Measurements from ENCODE around the gene GNL1. TPM values are rescaled to one million over a fixed set of nuclear protein-coding genes. Genes with fewer than 3 reads are reported as not detected.

Gene GNL1
- total RNA-seq, 3 donors from 2014 or later, result 37.8 to 48.1 (median 45.9) TPM

DNA sequence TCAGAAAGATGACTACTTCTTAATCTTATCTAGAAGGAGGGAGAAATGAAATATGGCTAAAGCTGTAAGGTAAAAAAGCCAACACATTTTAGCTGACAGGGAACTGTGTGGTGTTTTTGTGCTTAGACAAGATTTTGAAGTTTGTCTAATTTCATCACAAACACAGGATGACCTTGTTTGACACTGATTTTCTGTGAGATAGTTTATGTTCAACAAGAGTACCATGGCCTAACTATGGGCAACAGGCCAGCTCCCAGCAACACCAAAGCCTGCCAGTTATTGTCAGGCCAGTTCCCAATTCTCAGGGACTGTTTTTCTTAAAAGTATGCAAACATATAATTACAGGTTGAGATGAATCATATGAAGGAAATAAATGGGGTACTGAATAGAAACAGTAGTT lies 9.5 kb upstream of the GNL1 start:
- no peaks in the 10 kb centered on the region for H3K36me3 ChIP-seq (ENCODE audit: low read depth)
- H3K9me3 ChIP-seq, result no peaks in the 10 kb centered on the region
- TF ChIP-seq, protein P1, sequence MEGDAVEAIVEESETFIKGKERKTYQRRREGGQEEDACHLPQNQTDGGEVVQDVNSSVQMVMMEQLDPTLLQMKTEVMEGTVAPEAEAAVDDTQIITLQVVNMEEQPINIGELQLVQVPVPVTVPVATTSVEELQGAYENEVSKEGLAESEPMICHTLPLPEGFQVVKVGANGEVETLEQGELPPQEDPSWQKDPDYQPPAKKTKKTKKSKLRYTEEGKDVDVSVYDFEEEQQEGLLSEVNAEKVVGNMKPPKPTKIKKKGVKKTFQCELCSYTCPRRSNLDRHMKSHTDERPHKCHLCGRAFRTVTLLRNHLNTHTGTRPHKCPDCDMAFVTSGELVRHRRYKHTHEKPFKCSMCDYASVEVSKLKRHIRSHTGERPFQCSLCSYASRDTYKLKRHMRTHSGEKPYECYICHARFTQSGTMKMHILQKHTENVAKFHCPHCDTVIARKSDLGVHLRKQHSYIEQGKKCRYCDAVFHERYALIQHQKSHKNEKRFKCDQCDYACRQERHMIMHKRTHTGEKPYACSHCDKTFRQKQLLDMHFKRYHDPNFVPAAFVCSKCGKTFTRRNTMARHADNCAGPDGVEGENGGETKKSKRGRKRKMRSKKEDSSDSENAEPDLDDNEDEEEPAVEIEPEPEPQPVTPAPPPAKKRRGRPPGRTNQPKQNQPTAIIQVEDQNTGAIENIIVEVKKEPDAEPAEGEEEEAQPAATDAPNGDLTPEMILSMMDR (IDR thresholded peaks at IDR 0.05), result no peak
- intact Hi-C loops (cut with DNase I, micrococcal nuclease), result no loop called here
- H3K4me3 ChIP-seq, result no peak overlapping the region
- no peak for ATAC-seq
- no peak for DNase-seq
- H3K4me1 ChIP-seq (ENCODE audit: low read depth), result peaks cover 12% of the 10 kb centered on the region

DNA sequence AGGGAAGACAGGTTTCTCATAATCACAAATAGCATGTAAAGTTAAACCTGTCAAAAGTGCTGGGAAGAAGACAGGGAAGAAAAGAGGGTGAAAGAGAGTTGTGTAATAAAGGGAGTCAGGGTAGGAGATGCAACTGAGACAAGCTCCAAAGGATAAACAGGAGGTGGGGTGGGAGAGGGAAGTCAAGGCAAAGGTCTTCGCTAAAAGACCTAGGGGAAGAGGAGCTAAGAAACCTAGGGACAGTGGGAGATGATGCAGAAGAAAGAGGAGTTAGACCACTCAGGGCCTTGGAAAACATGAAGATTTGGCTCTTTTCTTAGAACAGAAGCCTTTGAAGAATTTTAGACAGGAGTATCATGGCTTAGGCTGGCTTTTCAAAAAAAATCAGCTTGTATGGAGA lies 7.8 kb upstream of the GNL1 start:
- no peaks in the 10 kb centered on the region for H3K4me1 ChIP-seq (ENCODE audit: low read depth)
- TF ChIP-seq, protein P1 (IDR thresholded peaks at IDR 0.05), result no peak

DNA sequence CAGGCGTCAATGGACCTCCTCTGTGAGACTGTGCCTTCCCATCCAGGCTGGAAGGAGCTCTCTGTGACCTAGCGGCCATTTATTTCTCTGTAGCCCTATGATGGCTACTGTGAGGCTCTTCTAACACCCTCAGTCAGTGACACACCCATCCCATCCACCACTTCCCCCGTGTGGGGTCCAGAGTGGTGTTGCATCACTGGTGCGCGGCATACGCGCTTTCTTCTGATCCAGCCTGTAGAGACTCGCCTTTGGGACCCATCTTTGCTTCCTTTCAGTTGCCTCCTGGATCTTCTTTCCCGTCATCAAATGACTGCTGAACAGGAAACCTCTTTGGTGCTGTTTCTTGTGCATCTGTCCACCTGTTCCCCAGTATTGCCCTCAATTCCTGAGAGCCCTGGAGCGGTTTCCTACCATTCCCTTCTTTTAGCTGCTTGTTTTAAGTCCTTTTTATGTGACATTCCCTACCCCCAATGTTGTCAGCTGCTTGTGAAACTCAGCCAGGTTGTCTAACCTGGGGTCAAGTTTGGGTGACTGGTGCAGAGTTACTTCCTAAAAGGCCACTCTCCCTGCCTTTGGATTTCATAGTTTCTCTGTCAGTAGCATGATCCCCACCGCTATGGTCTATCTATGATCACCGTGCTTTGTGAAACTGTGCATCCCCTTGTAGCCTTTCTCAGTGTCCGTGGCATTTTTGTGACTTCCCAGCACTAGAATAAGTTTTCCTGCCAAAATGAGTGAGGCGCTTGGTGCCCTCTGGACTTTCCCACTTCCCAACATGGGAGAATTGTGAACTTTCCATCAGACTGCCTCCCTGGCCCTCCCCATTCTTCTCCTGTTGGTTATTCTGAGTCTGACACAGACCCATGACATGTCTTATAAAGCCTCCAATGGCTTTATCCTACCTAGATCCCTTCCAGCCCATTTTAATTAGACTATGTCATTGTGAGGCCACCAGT lies 6.5 kb upstream of the GNL1 start:
- intact Hi-C loops (cut with DNase I, micrococcal nuclease), result no loop called here
- no peak for ATAC-seq
- no peak for DNase-seq
- peaks cover 4% of the 10 kb centered on the region for H3K4me1 ChIP-seq (ENCODE audit: low read depth)
- TF ChIP-seq, protein P1 (IDR thresholded peaks at IDR 0.05), result no peak
- no peak overlapping the region for H3K4me3 ChIP-seq
- H3K9me3 ChIP-seq, result no peaks in the 10 kb centered on the region
- H3K36me3 ChIP-seq (ENCODE audit: low read depth), result no peaks in the 10 kb centered on the region

More for the DNA sequence above, 7.8 kb upstream of the GNL1 start:
- no peaks in the 10 kb centered on the region for H3K36me3 ChIP-seq (ENCODE audit: low read depth)
- no peaks in the 10 kb centered on the region for H3K9me3 ChIP-seq
- intact Hi-C loops (cut with DNase I, micrococcal nuclease), result no loop called here
- DNase-seq, result no peak
- H3K4me3 ChIP-seq, result no peak overlapping the region
- no peak for ATAC-seq

DNA sequence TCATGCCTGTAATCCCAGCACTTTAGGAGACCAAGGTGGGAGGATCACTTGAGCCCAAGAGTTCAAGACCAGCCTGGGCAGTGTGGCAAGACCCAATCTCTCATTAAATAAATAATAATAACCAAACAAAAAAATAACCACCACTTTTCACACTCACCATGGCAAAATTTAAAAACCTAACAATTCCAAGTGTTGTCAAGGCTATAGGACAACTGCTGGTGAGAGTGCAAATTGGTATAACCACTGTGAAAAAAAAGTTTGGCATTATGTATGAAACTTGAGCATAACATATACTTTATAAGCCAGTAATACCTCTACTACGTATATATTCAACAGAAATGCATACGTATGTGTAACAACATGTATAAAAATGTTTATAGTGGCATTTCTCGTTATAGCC lies 4.6 kb upstream of the GNL1 start:
- peaks cover 4% of the 10 kb centered on the region for H3K4me1 ChIP-seq (ENCODE audit: low read depth)
- TF ChIP-seq, protein P1 (IDR thresholded peaks at IDR 0.05), result no peak
- intact Hi-C loops (cut with DNase I, micrococcal nuclease), result no loop called here
- H3K36me3 ChIP-seq (ENCODE audit: low read depth), result no peaks in the 10 kb centered on the region
- H3K9me3 ChIP-seq, result no peaks in the 10 kb centered on the region
- DNase-seq (no peak), ATAC-seq (no peak)
- H3K4me3 ChIP-seq, result no peak overlapping the region

DNA sequence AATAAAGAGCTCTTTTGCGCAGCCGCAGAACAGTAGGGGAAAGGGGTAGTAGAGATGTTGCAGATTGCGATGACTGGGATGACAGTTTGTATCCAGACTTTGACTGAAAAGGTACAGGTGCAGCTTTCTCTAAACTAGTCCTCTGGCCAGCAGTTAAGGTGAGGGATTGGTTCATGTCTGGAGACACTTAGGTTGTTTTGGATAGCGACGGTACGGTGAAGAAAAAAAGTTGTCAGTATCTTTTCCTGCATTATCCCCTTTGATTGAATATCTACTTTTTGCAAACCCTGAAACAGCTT lies 1.3 kb upstream of the GNL1 start:
- H3K9me3 ChIP-seq, result no peaks in the 10 kb centered on the region
- H3K4me3 ChIP-seq, result peak overlapping the region; percentile 80
- no peak for DNase-seq
- H3K4me1 ChIP-seq (ENCODE audit: low read depth), result peaks cover 9% of the 10 kb centered on the region
- TF ChIP-seq, protein P1 (IDR thresholded peaks at IDR 0.05), result no peak
- intact Hi-C loops (cut with DNase I, micrococcal nuclease), result no loop called here
- no peaks in the 10 kb centered on the region for H3K36me3 ChIP-seq (ENCODE audit: low read depth)
- no peak for ATAC-seq

Data from mucosa of descending colon (tissue), 3 donors.